Pulmonary artery endothelial cell (primary cell): ENCODE measurements around the gene GBE1. TPM values are rescaled to one million over a fixed set of nuclear protein-coding genes. Genes with fewer than 3 reads are reported as not detected.
"Not testable (repeated sequence)": the region's sequence is repeated elsewhere in the genome, so short reads cannot be mapped to it uniquely, and the experiment has no call there.

ENCODE experiments used
- DNase-seq: peaks from one replicate; pipeline ENCODE4 v3.0.0-alpha.2; 2011; ENCODE audit warnings: low read depth, low spot score
- total RNA-seq: library from RNA; depleted of rRNA; stranded (reverse); fragments of >200 nt; gene quantifications from 2 replicates; pipeline ENCODE4 v1.2.3, GENCODE V29; 2014

The GBE1 gene
- total RNA-seq, result 155 and 174 TPM in 2 replicates

GRCh38 chr3:81760924-81761903, at the start of gene GBE1:
TSS of gene GBE1 (minus strand) at chr3:81761645. CDS start at chr3:81761517, 128 bp downstream.
- DNase-seq, result peak; percentile 60

- no peak for DNase-seq
These were observed 47.5 kb upstream of the GBE1 start for GRCh38 chr3:81808900-81809299.

DNA sequence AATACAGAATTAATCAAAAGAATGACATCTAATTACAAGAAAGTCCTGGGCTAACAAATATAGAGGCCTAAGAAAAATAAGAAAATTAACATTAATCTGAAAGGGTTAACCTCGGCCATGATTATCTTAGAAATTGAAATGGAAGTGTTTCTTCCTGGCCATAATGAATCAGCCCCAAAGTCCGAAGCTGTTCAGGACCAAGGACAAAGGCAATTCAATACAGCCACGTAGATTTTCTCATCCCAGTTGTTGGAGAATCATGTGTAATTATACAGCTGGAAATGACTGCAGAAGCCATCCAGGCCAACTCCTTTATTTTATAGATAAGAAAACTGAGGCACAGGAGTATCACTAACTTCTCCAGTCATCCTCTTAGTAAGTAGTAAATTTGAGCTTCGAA, 38.0 kb upstream of the GBE1 start:
- no peak for DNase-seq

DNA sequence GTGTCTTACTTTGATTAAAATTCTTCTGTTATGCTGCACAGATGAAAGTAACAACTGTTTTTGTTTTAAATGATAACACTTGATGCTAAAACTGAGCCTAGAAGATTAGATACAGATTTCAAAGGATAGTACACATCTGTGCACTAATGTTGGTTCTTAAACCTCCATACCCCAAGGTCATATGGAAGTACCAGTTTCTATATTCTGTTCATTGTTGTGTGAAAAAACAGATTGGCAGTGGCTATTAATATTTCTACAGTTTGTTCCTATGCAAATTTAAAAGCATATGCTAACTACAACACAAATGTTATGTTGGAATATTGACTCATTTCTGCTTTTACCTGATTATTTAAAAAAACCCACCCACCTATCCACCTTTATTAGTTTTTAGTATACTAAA, 32.0 kb upstream of the GBE1 start:
- DNase-seq, result no peak

DNA sequence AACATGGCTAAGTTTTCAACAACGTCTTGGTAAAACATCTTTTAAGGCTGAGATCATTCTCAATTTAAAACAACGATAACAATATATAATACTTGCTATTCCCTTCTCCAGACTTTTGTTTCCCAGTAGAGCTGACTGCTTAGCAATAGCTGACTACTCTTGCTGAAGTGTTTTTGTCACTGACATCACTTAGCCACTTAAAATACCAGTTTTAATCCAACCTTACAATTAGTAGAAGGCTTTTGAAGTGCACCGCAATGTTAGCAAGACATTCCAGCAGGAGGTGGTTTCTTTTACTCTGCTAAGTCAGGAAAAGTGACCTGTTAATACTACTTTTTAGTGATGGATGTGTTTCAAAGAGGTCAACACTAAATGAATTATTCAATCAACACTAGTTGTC, 28.7 kb upstream of the GBE1 start:
- DNase-seq, result no peak

DNA sequence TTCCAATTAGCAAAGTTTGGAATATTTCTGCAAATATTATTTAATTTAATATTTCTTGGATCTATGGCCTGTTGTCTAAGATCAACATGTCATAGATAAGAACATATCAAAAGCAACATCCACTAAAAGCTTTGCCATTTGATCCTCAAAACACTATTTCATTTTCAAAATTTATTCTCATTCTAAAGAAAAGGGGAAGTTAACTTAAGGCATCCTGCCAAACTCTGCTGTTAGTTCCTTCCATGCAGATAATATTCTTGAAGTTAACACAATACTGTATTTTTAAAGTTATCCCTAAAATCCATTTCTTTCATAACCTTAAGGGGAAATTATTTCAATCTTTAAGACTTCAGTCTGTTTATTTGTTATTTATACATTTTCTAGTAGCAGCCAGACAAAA, 28.2 kb upstream of the GBE1 start:
- DNase-seq, result no peak

- no peak for DNase-seq
These were observed 27.2 kb upstream of the GBE1 start for GRCh38 chr3:81788610-81789009.

GRCh38 chr3:81788044-81788443, 26.6 kb upstream of the GBE1 start:
- no peak for DNase-seq

GRCh38 chr3:81782585-81782984, 21.1 kb upstream of the GBE1 start:
- DNase-seq, result no peak

GRCh38 chr3:81778678-81779182, 17.3 kb upstream of the GBE1 start:
- DNase-seq, result no peak

DNA sequence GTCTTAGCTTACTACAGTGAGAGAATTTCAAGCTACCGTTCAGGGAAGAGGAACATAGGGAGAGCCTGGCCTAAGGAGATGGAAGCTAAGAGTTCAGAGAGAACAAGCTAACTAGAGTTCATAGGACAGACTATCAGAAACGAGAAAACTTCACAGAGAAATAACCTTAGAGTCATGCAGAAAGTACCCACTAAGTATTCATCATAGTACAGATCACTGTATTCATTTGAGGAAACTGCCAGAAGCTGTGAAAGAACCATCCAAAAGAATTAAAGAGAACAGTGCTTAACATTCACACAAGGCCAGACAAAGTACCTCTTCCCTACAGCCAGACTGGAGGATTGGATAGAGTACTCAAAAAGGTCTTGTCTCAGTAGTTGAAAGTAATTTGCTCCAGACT, 15.2 kb upstream of the GBE1 start:
- DNase-seq, result no peak

DNA sequence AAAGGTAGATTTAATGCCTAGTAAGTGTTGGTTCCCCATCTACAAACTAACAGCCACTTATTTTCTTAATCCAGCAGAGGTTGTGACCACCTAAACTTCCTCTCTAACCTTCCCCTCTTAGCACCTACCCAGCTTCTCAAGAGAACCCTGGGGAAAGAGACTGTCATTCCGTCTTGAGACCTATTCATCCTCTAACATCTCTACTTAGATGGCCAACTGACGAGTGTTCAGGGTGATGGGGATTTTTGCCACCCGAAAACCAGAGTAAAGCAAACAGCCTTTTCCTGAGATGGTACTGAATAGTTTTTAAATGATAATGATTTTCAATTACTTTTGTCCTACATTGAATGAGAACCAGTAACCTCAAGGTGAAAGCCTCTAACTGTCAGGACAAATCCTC, 9.3 kb upstream of the GBE1 start:
- no peak for DNase-seq

- DNase-seq, result no peak
These were observed 7.9 kb upstream of the GBE1 start for GRCh38 chr3:81769299-81769698.

- not testable (repeated sequence) for DNase-seq
These were observed 5.9 kb upstream of the GBE1 start for GRCh38 chr3:81767250-81767859.

GRCh38 chr3:81765400-81765799, 4.0 kb upstream of the GBE1 start:
- DNase-seq, result no peak

DNA sequence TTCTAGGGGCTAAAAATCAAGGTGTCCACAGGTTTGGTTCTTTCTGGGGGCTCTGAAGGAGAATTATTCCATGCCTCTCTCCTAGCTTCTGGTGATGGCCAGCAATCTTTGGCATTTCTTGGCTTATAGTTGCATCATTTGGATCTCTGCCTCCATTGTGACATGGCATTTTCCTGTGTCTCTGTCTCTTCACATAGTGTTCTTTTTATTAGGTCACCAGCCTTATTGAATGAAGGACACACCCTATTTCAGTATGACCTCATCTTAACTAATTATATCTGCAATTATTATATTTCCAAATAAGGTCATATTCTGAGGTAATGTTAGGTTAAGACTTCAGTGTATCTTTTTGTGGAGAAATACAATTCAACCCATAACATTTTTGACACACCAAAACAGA, 3.2 kb upstream of the GBE1 start:
- DNase-seq, result no peak

DNA sequence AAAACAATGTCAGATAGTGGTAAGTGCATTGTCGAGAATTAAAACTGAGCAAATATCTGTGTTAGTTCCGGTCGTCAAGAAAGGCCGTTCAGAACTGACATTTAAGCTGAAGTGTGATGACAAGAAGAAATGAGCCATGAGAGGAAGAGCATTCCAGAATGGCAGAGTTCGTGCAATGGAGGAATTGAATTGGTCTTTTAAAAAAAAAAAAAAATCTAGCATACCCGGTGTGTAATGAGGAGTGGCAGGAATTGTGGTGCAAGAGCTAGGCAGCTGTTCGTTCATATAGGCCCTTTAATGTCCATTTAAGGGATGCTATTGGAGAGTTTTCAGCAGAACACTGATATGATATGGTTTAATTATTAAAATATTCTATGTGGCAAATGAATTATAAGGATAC, 2.6 kb upstream of the GBE1 start:
- DNase-seq, result no peak

DNA sequence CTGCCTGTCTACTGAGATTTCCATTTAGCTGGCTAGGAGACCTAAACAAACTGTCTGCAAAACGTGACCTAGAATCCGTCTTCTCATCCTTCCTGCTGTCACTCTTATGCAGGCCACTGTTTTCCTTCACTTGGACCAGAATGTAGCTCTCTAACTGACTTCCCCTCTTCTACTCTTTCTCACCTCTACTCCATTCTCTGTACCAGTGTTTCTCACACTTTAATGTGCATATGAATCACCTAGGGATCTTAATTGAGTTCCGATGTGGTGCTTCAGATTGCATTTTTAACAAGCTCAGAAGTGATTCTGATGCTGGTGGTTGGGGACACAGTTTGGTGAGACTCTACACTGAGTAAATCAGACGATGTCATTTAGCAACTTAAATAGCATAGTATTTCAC, 1.6 kb upstream of the GBE1 start:
- no peak for DNase-seq

GRCh38 chr3:81761904-81762580, 597 bp upstream of the GBE1 start:
- no peak for DNase-seq

GRCh38 chr3:81760215-81760614, 1.2 kb downstream of the GBE1 start:
- no peak for DNase-seq

GRCh38 chr3:81758771-81759170, 2.7 kb downstream of the GBE1 start:
- not testable (repeated sequence) for DNase-seq

- DNase-seq, result no peak
These were observed 3.2 kb downstream of the GBE1 start for GRCh38 chr3:81758275-81758674.
